Stimulated activated naive CD8-positive, alpha-beta T cell treated with anti-CD3 and anti-CD28 coated beads, Interleukin-15, Interleukin-2, amounts not matched to agents 100 ng/mL and 50 ng/mL, for 24 hours (primary cell): ENCODE data around the gene OR1A1.
"Not testable (repeated sequence)": the region's sequence is repeated elsewhere in the genome, so short reads cannot be mapped to it uniquely, and the experiment has no call there.

Experiments
- H3K27ac Mint-ChIP-seq: one replicate; pipeline ENCODE4 v1.8.0; 2021; ENCODE audit warnings: mild to moderate bottlenecking, mixed read lengths
- H3K27me3 Mint-ChIP-seq: one replicate; pipeline ENCODE4 v1.8.0; 2021; ENCODE audit warnings: mixed read lengths
- H3K36me3 Mint-ChIP-seq: one replicate; pipeline ENCODE4 v1.8.0; 2021; ENCODE audit warnings: low read depth, mixed read lengths
- H3K4me1 Mint-ChIP-seq: one replicate; pipeline ENCODE4 v1.8.0; 2021; ENCODE audit warnings: low read depth, mixed read lengths
- H3K4me3 Mint-ChIP-seq: one replicate; pipeline ENCODE4 v1.8.0; 2021; ENCODE audit warnings: mild to moderate bottlenecking, mixed read lengths
- H3K9me3 Mint-ChIP-seq: one replicate; pipeline ENCODE4 v1.8.0; 2021; ENCODE audit warnings: mixed read lengths

Gene OR1A1

GRCh38 chr17:3207367-3207766 lies at the start of gene OR1A1:
OR1A1 (plus strand) TSS chr17:3207667; CDS start chr17:3215621, 7,954 bp downstream.
- Mint-ChIP-seq H3K27me3 (peaks cover 10% of the 10 kb centered on the region), H3K36me3 (no peaks in the 10 kb centered on the region), H3K9me3 (no peaks in the 10 kb centered on the region), H3K4me1 (no peaks in the 10 kb centered on the region), H3K4me3 (no peak within 1 kb of the TSS), H3K27ac (no peak within 1 kb of the TSS)

GRCh38 chr17:3167574-3167973 lies 39.9 kb upstream of the OR1A1 start:
- peaks cover 20% of the 10 kb centered on the region for H3K27me3 Mint-ChIP-seq
- no peak overlapping the region for H3K4me3 Mint-ChIP-seq
- peaks cover 9% of the 10 kb centered on the region for H3K9me3 Mint-ChIP-seq
- H3K4me1 Mint-ChIP-seq, result peaks cover 8% of the 10 kb centered on the region
- H3K27ac Mint-ChIP-seq, result no peak overlapping the region
- H3K36me3 Mint-ChIP-seq, result no peaks in the 10 kb centered on the region

GRCh38 chr17:3189961-3190360 lies 17.5 kb upstream of the OR1A1 start:
- peaks cover 20% of the 10 kb centered on the region for H3K27me3 Mint-ChIP-seq

GRCh38 chr17:3197219-3197618 lies 10.2 kb upstream of the OR1A1 start, which contains the start of gene OR1A2:
OR1A2 (plus strand) TSS chr17:3197519; CDS start chr17:3197519, 0 bp downstream.
- H3K4me1 Mint-ChIP-seq, result no peaks in the 10 kb centered on the region
- H3K27ac Mint-ChIP-seq, result no peak within 1 kb of the TSS
- H3K4me3 Mint-ChIP-seq, result no peak within 1 kb of the TSS
- H3K9me3 Mint-ChIP-seq, result peaks cover 6% of the 10 kb centered on the region
- no peaks in the 10 kb centered on the region for H3K36me3 Mint-ChIP-seq
- H3K27me3 Mint-ChIP-seq, result peaks cover 35% of the 10 kb centered on the region

More at GRCh38 chr17:3189961-3190360, 17.5 kb upstream of the OR1A1 start:
- Mint-ChIP-seq H3K4me3 (no peak overlapping the region), H3K36me3 (no peaks in the 10 kb centered on the region), H3K27ac (no peak overlapping the region), H3K4me1 (no peaks in the 10 kb centered on the region), H3K9me3 (no peaks in the 10 kb centered on the region)

GRCh38 chr17:3208484-3208883 lies 1.0 kb downstream of the OR1A1 start:
- no peaks in the 10 kb centered on the region for H3K9me3 Mint-ChIP-seq
- H3K4me3 Mint-ChIP-seq, result no peak overlapping the region
- H3K4me1 Mint-ChIP-seq, result no peaks in the 10 kb centered on the region
- H3K27me3 Mint-ChIP-seq, result peaks cover 13% of the 10 kb centered on the region
- H3K36me3 Mint-ChIP-seq, result no peaks in the 10 kb centered on the region
- H3K27ac Mint-ChIP-seq, result no peak overlapping the region

GRCh38 chr17:3213001-3213400 lies 5.5 kb downstream of the OR1A1 start:
- Mint-ChIP-seq H3K27me3 (peaks cover 12% of the 10 kb centered on the region), H3K9me3 (no peaks in the 10 kb centered on the region), H3K4me3 (no peak overlapping the region), H3K27ac (no peak overlapping the region), H3K36me3 (no peaks in the 10 kb centered on the region), H3K4me1 (no peaks in the 10 kb centered on the region)

- Mint-ChIP-seq H3K27ac (no peak overlapping the region), H3K9me3 (no peaks in the 10 kb centered on the region), H3K4me3 (no peak overlapping the region), H3K4me1 (no peaks in the 10 kb centered on the region), H3K36me3 (no peaks in the 10 kb centered on the region), H3K27me3 (peaks cover 18% of the 10 kb centered on the region)
Observed at GRCh38 chr17:3213587-3213986, 6.1 kb downstream of the OR1A1 start.

GRCh38 chr17:3219978-3220377 lies 12.5 kb downstream of the OR1A1 start:
- not testable (repeated sequence) for H3K4me3 Mint-ChIP-seq, H3K9me3 Mint-ChIP-seq

GRCh38 chr17:3221850-3222249 lies 14.4 kb downstream of the OR1A1 start:
- H3K36me3 Mint-ChIP-seq, result no peaks in the 10 kb centered on the region
- peaks cover 10% of the 10 kb centered on the region for H3K27me3 Mint-ChIP-seq
- no peak overlapping the region for H3K27ac Mint-ChIP-seq
- peaks cover 9% of the 10 kb centered on the region for H3K4me1 Mint-ChIP-seq
- H3K4me3 Mint-ChIP-seq, result peak overlapping the region; percentile 58
- H3K9me3 Mint-ChIP-seq, result no peaks in the 10 kb centered on the region

More at GRCh38 chr17:3219978-3220377, 12.5 kb downstream of the OR1A1 start:
- not testable (repeated sequence) for H3K36me3 Mint-ChIP-seq, H3K27ac Mint-ChIP-seq, H3K27me3 Mint-ChIP-seq, H3K4me1 Mint-ChIP-seq

- Mint-ChIP-seq H3K36me3 (no peaks in the 10 kb centered on the region), H3K4me1 (peaks cover 9% of the 10 kb centered on the region), H3K9me3 (no peaks in the 10 kb centered on the region), H3K4me3 (peak overlapping the region; percentile 58), H3K27ac (no peak overlapping the region), H3K27me3 (peaks cover 10% of the 10 kb centered on the region)
Observed at GRCh38 chr17:3222505-3222904, 15.0 kb downstream of the OR1A1 start.

- H3K4me3 Mint-ChIP-seq, H3K27ac Mint-ChIP-seq, H3K36me3 Mint-ChIP-seq, H3K9me3 Mint-ChIP-seq, H3K4me1 Mint-ChIP-seq, H3K27me3 Mint-ChIP-seq: not testable (repeated sequence)
Observed at GRCh38 chr17:3224721-3225352, 17.4 kb downstream of the OR1A1 start.

- not testable (repeated sequence) for H3K36me3 Mint-ChIP-seq, H3K4me1 Mint-ChIP-seq, H3K9me3 Mint-ChIP-seq, H3K27me3 Mint-ChIP-seq, H3K4me3 Mint-ChIP-seq, H3K27ac Mint-ChIP-seq
Observed at GRCh38 chr17:3232300-3232699, 24.8 kb downstream of the OR1A1 start.

GRCh38 chr17:3238685-3239084 lies 31.2 kb downstream of the OR1A1 start:
- H3K4me3 Mint-ChIP-seq, H3K9me3 Mint-ChIP-seq, H3K4me1 Mint-ChIP-seq, H3K27me3 Mint-ChIP-seq, H3K36me3 Mint-ChIP-seq, H3K27ac Mint-ChIP-seq: not testable (repeated sequence)

GRCh38 chr17:3241044-3241443 lies 33.6 kb downstream of the OR1A1 start:
- H3K36me3 Mint-ChIP-seq, H3K27me3 Mint-ChIP-seq, H3K27ac Mint-ChIP-seq, H3K9me3 Mint-ChIP-seq, H3K4me3 Mint-ChIP-seq, H3K4me1 Mint-ChIP-seq: not testable (repeated sequence)

GRCh38 chr17:3244841-3245240 lies 37.4 kb downstream of the OR1A1 start:
- H3K4me1 Mint-ChIP-seq, H3K27ac Mint-ChIP-seq, H3K27me3 Mint-ChIP-seq, H3K9me3 Mint-ChIP-seq, H3K36me3 Mint-ChIP-seq, H3K4me3 Mint-ChIP-seq: not testable (repeated sequence)

- not testable (repeated sequence) for H3K4me1 Mint-ChIP-seq, H3K27ac Mint-ChIP-seq, H3K4me3 Mint-ChIP-seq, H3K9me3 Mint-ChIP-seq, H3K36me3 Mint-ChIP-seq, H3K27me3 Mint-ChIP-seq
Observed at GRCh38 chr17:3249013-3249412, 41.5 kb downstream of the OR1A1 start.
